Measurements from ENCODE around the gene ERBB4. TPM values are rescaled to one million over a fixed set of nuclear protein-coding genes. Genes with fewer than 3 reads are reported as not detected.

The ERBB4 gene
- total RNA-seq, 1 donor from 2014 or later, result 1.2 TPM

DNA sequence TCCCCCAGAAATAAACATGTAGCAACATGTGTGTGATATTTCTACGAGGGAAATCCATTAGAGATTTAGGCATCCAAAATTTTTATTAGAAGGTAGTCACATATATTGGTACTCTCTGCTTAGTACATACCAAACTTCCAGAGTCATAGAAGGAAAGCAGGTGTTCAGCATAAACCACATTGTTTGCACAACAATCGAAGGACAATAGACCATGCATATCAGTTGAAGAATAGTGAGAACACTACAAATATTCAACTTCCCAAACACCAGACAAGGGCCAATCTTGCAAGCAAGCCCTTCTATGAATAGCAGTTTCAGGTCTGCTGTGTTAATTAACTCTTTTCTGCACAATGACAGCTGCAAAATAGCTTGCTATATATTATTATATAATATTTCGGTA is 702.2 kb downstream of the ERBB4 start:
- DNase-seq (ENCODE audit: low read depth) (no peak), FAIRE-seq (no peak)
- H3K79me2 ChIP-seq (ENCODE audit: insufficient read depth, low read length), result no peaks in the 10 kb centered on the region
- no peaks in the 10 kb centered on the region for H3K9me3 ChIP-seq (ENCODE audit: insufficient read depth, low read depth, low read length)
- no peak overlapping the region for H3K4me2 ChIP-seq (ENCODE audit: low read length)
- no peaks in the 10 kb centered on the region for H3K36me3 ChIP-seq (ENCODE audit: insufficient read depth, low read length)
- no peaks in the 10 kb centered on the region for H3K9me3 Mint-ChIP-seq (ENCODE audit: unreplicated experiment)
- no peak overlapping the region for H3K27ac Mint-ChIP-seq (ENCODE audit: unreplicated experiment)
- H2AFZ ChIP-seq (ENCODE audit: low read depth, low read length), result no peak overlapping the region
- no peaks in the 10 kb centered on the region for H4K20me1 ChIP-seq (ENCODE audit: insufficient read depth, low read length)
- H3K9ac ChIP-seq (ENCODE audit: low read length), result no peak overlapping the region
- no peaks in the 10 kb centered on the region for H3K27me3 ChIP-seq (ENCODE audit: insufficient read depth, low read length)
- H3K27ac ChIP-seq (ENCODE audit: low read depth, low read length), result no peak overlapping the region
- no peaks in the 10 kb centered on the region for H3K4me1 Mint-ChIP-seq (ENCODE audit: low read depth, unreplicated experiment)
- no peaks in the 10 kb centered on the region for H3K27me3 Mint-ChIP-seq (ENCODE audit: low read depth, unreplicated experiment)
- H3K4me3 ChIP-seq (ENCODE audit: insufficient read depth, low read depth, low read length), result no peak overlapping the region
- no peaks in the 10 kb centered on the region for H3K36me3 Mint-ChIP-seq (ENCODE audit: low read depth, unreplicated experiment)
- H3K4me3 Mint-ChIP-seq (ENCODE audit: unreplicated experiment), result no peak overlapping the region
- H3K4me1 ChIP-seq (ENCODE audit: insufficient read depth, low read length), result no peaks in the 10 kb centered on the region
- TF ChIP-seq EZH2 (IDR thresholded peaks at IDR 0.05; ENCODE audit: insufficient read depth, low read length), result no peak
- TF ChIP-seq CTCF (IDR thresholded peaks at IDR 0.05; ENCODE audit: insufficient read depth, low read depth, low read length), result no peak

- Histone ChIP-seq H4K20me1 (ENCODE audit: insufficient read depth, low read length) (no peaks in the 10 kb centered on the region), H3K9ac (ENCODE audit: low read length) (no peak overlapping the region), H2AFZ (ENCODE audit: low read depth, low read length) (no peak overlapping the region), H3K27ac (ENCODE audit: low read depth, low read length) (no peak overlapping the region), H3K4me2 (ENCODE audit: low read length) (no peak overlapping the region), H3K36me3 (ENCODE audit: insufficient read depth, low read length) (no peaks in the 10 kb centered on the region), H3K4me1 (ENCODE audit: insufficient read depth, low read length) (no peaks in the 10 kb centered on the region), H3K9me3 (ENCODE audit: insufficient read depth, low read depth, low read length) (no peaks in the 10 kb centered on the region), H3K79me2 (ENCODE audit: insufficient read depth, low read length) (no peaks in the 10 kb centered on the region), H3K4me3 (ENCODE audit: insufficient read depth, low read depth, low read length) (no peak overlapping the region), H3K27me3 (ENCODE audit: insufficient read depth, low read length) (no peaks in the 10 kb centered on the region)
- no peaks in the 10 kb centered on the region for H3K27me3 Mint-ChIP-seq (ENCODE audit: low read depth, unreplicated experiment)
- TF ChIP-seq EZH2 (IDR thresholded peaks at IDR 0.05; ENCODE audit: insufficient read depth, low read length) (no peak), CTCF (IDR thresholded peaks at IDR 0.05; ENCODE audit: insufficient read depth, low read depth, low read length) (no peak)
- H3K9me3 Mint-ChIP-seq (ENCODE audit: unreplicated experiment), result no peaks in the 10 kb centered on the region
- no peak for FAIRE-seq
- H3K27ac Mint-ChIP-seq (ENCODE audit: unreplicated experiment), result no peak overlapping the region
- no peak overlapping the region for H3K4me3 Mint-ChIP-seq (ENCODE audit: unreplicated experiment)
- DNase-seq (ENCODE audit: low read depth), result no peak
- H3K4me1 Mint-ChIP-seq (ENCODE audit: low read depth, unreplicated experiment), result no peaks in the 10 kb centered on the region
- H3K36me3 Mint-ChIP-seq (ENCODE audit: low read depth, unreplicated experiment), result no peaks in the 10 kb centered on the region
Observed at GRCh38 chr2:211835695-211836094, 702.9 kb downstream of the ERBB4 start.

- H3K36me3 ChIP-seq (ENCODE audit: insufficient read depth, low read length), result no peaks in the 10 kb centered on the region
- no peaks in the 10 kb centered on the region for H3K27me3 Mint-ChIP-seq (ENCODE audit: low read depth, unreplicated experiment)
- H3K9me3 ChIP-seq (ENCODE audit: insufficient read depth, low read depth, low read length), result no peaks in the 10 kb centered on the region
- no peaks in the 10 kb centered on the region for H3K36me3 Mint-ChIP-seq (ENCODE audit: low read depth, unreplicated experiment)
- FAIRE-seq (no peak), DNase-seq (ENCODE audit: low read depth) (no peak)
- H4K20me1 ChIP-seq (ENCODE audit: insufficient read depth, low read length), result no peaks in the 10 kb centered on the region
- no peaks in the 10 kb centered on the region for H3K9me3 Mint-ChIP-seq (ENCODE audit: unreplicated experiment)
- no peaks in the 10 kb centered on the region for H3K4me1 Mint-ChIP-seq (ENCODE audit: low read depth, unreplicated experiment)
- H3K79me2 ChIP-seq (ENCODE audit: insufficient read depth, low read length), result no peaks in the 10 kb centered on the region
- no peak overlapping the region for H3K9ac ChIP-seq (ENCODE audit: low read length)
- no peak overlapping the region for H3K27ac ChIP-seq (ENCODE audit: low read depth, low read length)
- no peak for TF ChIP-seq EZH2 (IDR thresholded peaks at IDR 0.05; ENCODE audit: insufficient read depth, low read length)
- TF ChIP-seq CTCF (IDR thresholded peaks at IDR 0.05; ENCODE audit: insufficient read depth, low read depth, low read length), result no peak
- no peaks in the 10 kb centered on the region for H3K4me1 ChIP-seq (ENCODE audit: insufficient read depth, low read length)
- no peaks in the 10 kb centered on the region for H3K27me3 ChIP-seq (ENCODE audit: insufficient read depth, low read length)
- H3K27ac Mint-ChIP-seq (ENCODE audit: unreplicated experiment), result no peak overlapping the region
- no peak overlapping the region for H3K4me2 ChIP-seq (ENCODE audit: low read length)
- no peak overlapping the region for H3K4me3 ChIP-seq (ENCODE audit: insufficient read depth, low read depth, low read length)
- no peak overlapping the region for H3K4me3 Mint-ChIP-seq (ENCODE audit: unreplicated experiment)
- no peak overlapping the region for H2AFZ ChIP-seq (ENCODE audit: low read depth, low read length)
Observed at GRCh38 chr2:211833582-211834279, 704.9 kb downstream of the ERBB4 start.

Measured in astrocyte (in vitro differentiated cells and primary cell).